ENCODE measurements around the gene PTPRM. TPM values are rescaled to one million over a fixed set of nuclear protein-coding genes. Genes with fewer than 3 reads are reported as not detected.

PTPRM gene
- total RNA-seq, 1 experiment from 2014 or later, result 14.5 TPM

DNA sequence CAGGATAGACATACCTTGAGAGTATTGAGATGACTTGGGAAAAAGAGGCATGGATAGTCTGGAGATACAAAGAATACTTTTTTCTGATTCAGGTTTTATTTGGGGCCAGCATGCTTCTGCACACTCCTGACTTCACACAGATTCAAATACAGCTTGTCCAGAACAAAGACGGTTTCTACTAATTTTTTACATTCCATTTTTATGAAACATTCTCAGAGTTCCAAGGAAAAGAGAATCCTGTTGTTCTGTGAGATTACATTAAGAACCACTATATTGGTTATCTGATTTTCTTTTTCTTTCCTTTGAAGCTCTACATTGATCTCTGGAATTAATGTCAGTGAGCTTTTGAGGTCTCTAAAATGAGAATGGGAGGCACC, 41.0 kb downstream of the PTPRM start (continued):
- TF ChIP-seq, protein P1, sequence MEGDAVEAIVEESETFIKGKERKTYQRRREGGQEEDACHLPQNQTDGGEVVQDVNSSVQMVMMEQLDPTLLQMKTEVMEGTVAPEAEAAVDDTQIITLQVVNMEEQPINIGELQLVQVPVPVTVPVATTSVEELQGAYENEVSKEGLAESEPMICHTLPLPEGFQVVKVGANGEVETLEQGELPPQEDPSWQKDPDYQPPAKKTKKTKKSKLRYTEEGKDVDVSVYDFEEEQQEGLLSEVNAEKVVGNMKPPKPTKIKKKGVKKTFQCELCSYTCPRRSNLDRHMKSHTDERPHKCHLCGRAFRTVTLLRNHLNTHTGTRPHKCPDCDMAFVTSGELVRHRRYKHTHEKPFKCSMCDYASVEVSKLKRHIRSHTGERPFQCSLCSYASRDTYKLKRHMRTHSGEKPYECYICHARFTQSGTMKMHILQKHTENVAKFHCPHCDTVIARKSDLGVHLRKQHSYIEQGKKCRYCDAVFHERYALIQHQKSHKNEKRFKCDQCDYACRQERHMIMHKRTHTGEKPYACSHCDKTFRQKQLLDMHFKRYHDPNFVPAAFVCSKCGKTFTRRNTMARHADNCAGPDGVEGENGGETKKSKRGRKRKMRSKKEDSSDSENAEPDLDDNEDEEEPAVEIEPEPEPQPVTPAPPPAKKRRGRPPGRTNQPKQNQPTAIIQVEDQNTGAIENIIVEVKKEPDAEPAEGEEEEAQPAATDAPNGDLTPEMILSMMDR (IDR thresholded peaks at IDR 0.05 in 2 of 3, conservative IDR thresholded peaks at IDR 0.05 in 1 of 3; ENCODE audit: borderline replicate concordance in 1 of 3, insufficient read depth in 1 of 3, low read depth in 2 of 3, low read length in 2 of 3), result no peak
- TF ChIP-seq FOSL1 (IDR thresholded peaks at IDR 0.05; ENCODE audit: low read depth), result no peak
- no peak for TF ChIP-seq CEBPB (IDR thresholded peaks at IDR 0.05; ENCODE audit: low read depth)

DNA sequence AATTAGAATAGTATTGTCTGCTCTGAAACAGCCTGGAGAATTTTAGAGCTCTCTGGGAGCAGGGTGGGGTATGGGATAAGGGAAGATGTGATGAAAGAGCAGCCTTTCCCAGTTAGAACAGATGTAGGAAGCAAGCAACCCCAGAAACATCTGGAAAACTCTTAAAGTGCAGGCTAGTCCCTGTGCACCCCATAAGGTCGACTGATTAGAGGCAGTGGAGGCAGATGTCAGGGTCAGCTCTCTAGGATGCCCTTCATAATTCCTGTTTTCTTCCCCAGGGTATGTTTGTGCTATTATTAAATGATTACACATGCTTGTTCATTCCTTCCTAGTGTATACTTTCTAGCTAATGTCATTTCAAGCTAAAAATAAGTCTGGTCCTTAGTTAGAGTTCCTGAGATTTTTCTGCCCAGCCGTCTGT, 41.7 kb downstream of the PTPRM start:
- TF ChIP-seq, protein P2, sequence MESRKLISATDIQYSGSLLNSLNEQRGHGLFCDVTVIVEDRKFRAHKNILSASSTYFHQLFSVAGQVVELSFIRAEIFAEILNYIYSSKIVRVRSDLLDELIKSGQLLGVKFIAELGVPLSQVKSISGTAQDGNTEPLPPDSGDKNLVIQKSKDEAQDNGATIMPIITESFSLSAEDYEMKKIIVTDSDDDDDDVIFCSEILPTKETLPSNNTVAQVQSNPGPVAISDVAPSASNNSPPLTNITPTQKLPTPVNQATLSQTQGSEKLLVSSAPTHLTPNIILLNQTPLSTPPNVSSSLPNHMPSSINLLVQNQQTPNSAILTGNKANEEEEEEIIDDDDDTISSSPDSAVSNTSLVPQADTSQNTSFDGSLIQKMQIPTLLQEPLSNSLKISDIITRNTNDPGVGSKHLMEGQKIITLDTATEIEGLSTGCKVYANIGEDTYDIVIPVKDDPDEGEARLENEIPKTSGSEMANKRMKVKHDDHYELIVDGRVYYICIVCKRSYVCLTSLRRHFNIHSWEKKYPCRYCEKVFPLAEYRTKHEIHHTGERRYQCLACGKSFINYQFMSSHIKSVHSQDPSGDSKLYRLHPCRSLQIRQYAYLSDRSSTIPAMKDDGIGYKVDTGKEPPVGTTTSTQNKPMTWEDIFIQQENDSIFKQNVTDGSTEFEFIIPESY (IDR thresholded peaks at IDR 0.05; ENCODE audit: extremely low read depth, insufficient replicate concordance, low read length), result no peak
- no peak for TF ChIP-seq RAD21 (IDR thresholded peaks at IDR 0.05; ENCODE audit: low read depth)
- TF ChIP-seq, protein P1 (IDR thresholded peaks at IDR 0.05 in 2 of 3, conservative IDR thresholded peaks at IDR 0.05 in 1 of 3; ENCODE audit: borderline replicate concordance in 1 of 3, insufficient read depth in 1 of 3, low read depth in 2 of 3, low read length in 2 of 3), result no peak
- TF ChIP-seq, protein P3, sequence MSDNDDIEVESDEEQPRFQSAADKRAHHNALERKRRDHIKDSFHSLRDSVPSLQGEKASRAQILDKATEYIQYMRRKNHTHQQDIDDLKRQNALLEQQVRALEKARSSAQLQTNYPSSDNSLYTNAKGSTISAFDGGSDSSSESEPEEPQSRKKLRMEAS (IDR thresholded peaks at IDR 0.05), result no peak
- no peak for TF ChIP-seq ELF1 (IDR thresholded peaks at IDR 0.05; ENCODE audit: borderline replicate concordance, low read depth)
- TF ChIP-seq POLR2AphosphoS5 (IDR thresholded peaks at IDR 0.05; ENCODE audit: low read depth, low read length), result no peak
- no peak for TF ChIP-seq EZH2 (IDR thresholded peaks at IDR 0.05)
- TF ChIP-seq, protein P4, sequence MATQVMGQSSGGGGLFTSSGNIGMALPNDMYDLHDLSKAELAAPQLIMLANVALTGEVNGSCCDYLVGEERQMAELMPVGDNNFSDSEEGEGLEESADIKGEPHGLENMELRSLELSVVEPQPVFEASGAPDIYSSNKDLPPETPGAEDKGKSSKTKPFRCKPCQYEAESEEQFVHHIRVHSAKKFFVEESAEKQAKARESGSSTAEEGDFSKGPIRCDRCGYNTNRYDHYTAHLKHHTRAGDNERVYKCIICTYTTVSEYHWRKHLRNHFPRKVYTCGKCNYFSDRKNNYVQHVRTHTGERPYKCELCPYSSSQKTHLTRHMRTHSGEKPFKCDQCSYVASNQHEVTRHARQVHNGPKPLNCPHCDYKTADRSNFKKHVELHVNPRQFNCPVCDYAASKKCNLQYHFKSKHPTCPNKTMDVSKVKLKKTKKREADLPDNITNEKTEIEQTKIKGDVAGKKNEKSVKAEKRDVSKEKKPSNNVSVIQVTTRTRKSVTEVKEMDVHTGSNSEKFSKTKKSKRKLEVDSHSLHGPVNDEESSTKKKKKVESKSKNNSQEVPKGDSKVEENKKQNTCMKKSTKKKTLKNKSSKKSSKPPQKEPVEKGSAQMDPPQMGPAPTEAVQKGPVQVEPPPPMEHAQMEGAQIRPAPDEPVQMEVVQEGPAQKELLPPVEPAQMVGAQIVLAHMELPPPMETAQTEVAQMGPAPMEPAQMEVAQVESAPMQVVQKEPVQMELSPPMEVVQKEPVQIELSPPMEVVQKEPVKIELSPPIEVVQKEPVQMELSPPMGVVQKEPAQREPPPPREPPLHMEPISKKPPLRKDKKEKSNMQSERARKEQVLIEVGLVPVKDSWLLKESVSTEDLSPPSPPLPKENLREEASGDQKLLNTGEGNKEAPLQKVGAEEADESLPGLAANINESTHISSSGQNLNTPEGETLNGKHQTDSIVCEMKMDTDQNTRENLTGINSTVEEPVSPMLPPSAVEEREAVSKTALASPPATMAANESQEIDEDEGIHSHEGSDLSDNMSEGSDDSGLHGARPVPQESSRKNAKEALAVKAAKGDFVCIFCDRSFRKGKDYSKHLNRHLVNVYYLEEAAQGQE (IDR thresholded peaks at IDR 0.05; ENCODE audit: low read depth), result no peak
- TF ChIP-seq CEBPB (IDR thresholded peaks at IDR 0.05; ENCODE audit: low read depth), result no peak
- no peak for TF ChIP-seq SIN3A (IDR thresholded peaks at IDR 0.05; ENCODE audit: low read depth)
- TF ChIP-seq, protein P5, sequence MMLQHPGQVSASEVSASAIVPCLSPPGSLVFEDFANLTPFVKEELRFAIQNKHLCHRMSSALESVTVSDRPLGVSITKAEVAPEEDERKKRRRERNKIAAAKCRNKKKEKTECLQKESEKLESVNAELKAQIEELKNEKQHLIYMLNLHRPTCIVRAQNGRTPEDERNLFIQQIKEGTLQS (IDR thresholded peaks at IDR 0.05), result no peak
- TF ChIP-seq CBX3 (IDR thresholded peaks at IDR 0.05; ENCODE audit: low read depth), result no peak
- Histone ChIP-seq H4K20me1 (ENCODE audit: insufficient read depth) (no peaks in the 10 kb centered on the region), H3K9ac (ENCODE audit: low read length) (no peak overlapping the region), H3K36me3 (ENCODE audit: control insufficient read depth in 1 of 2, insufficient read depth in 2 of 2, low read length in 2 of 2) (no peaks in the 10 kb centered on the region), H3K4me3 (replicated peaks in 1 of 2; ENCODE audit: low read depth in 1 of 2, low read length in 2 of 2) (no peak overlapping the region), H3K9me3 (ENCODE audit: control insufficient read depth in 1 of 2, insufficient read depth in 1 of 2, low read depth in 1 of 2, low read length in 2 of 2) (no peaks in the 10 kb centered on the region), H3K27me3 (ENCODE audit: insufficient read depth, low read length) (no peaks in the 10 kb centered on the region), H3K27ac (ENCODE audit: low read depth, low read length) (no peak overlapping the region), H3K4me1 (ENCODE audit: control insufficient read depth in 1 of 2, insufficient read depth in 2 of 2, low read length in 2 of 2) (no peaks in the 10 kb centered on the region), H3K9me2 (ENCODE audit: insufficient read depth) (no peaks in the 10 kb centered on the region), H2AFZ (ENCODE audit: low read depth, low read length, poor library complexity, severe bottlenecking) (no peak overlapping the region), H3K79me2 (ENCODE audit: insufficient read depth, low read length) (no peaks in the 10 kb centered on the region), H3K4me2 (ENCODE audit: low read length) (no peak overlapping the region)
- ChIA-PET CTCF (no interaction called here), POLR2A (no interaction called here), RAD21 (ENCODE audit: low non-redundant PET in 1 of 2, low total read pairs in 2 of 2, uncharacterized antibody in 2 of 2, unreplicated experiment in 2 of 2) (no interaction called here)
- intact Hi-C loops (cut with micrococcal nuclease), result no loop called here
- DNase-seq (ENCODE audit: low read depth, low spot score), result no peak
- ATAC-seq, result no peak
- BruUV-seq (replicated peaks), result no TSS peak

Data from HCT116 (cell line).